Measurements from ENCODE around the gene OCLN.
"Not testable (repeated sequence)": the region's sequence is repeated elsewhere in the genome, so short reads cannot be mapped to it uniquely, and the experiment has no call there.

- not testable (repeated sequence) for TF ChIP-seq CTCF, EP300 (IDR thresholded peaks at IDR 0.05)
Measured at GRCh38 chr5:69455428-69455988, 37.1 kb upstream of the OCLN start.
